Measurements from ENCODE around the gene TOX3. TPM values are rescaled to one million over a fixed set of nuclear protein-coding genes. Genes with fewer than 3 reads are reported as not detected.

The TOX3 gene
- total and polyA plus RNA-seq, 2 of the 13 experiments (the other 11 are each of a cell fraction or from before 2014, with no cell fraction given): 14.5 to 98.6 TPM

DNA sequence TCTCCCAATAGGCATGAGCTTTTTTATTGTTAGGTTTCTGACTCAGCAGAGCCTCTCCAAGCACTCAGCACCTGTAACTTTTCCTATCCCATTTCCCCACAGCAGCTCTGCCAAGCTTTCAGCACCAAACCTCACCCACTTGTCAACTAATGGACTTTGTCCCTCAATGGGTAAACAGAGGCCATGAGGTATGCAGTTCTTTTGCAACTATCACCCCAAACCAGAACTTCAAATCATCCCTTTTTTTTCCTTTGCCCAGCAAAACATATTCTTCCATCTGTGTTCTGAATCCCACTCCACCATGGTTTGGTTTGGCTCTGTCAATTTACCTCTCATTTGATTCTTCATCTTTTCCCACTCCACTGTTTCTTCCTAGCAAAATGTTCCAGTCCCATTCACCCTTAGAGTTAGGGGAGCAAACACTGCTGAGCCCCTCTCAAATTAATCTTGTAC is 58.1 kb downstream of the TOX3 start (continued):
- TF ChIP-seq, protein P1, sequence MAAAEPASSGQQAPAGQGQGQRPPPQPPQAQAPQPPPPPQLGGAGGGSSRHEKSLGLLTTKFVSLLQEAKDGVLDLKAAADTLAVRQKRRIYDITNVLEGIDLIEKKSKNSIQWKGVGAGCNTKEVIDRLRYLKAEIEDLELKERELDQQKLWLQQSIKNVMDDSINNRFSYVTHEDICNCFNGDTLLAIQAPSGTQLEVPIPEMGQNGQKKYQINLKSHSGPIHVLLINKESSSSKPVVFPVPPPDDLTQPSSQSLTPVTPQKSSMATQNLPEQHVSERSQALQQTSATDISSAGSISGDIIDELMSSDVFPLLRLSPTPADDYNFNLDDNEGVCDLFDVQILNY (CRISPR knock-in tag; conservative IDR thresholded peaks at IDR 0.05): no peak
- TF ChIP-seq ZZZ3 (CRISPR knock-in tag; IDR thresholded peaks at IDR 0.05; ENCODE audit: borderline replicate concordance): no peak
- TF ChIP-seq ZSCAN5A (CRISPR knock-in tag; IDR thresholded peaks at IDR 0.05; ENCODE audit: borderline replicate concordance): no peak
- TF ChIP-seq MIER3 (CRISPR knock-in tag; IDR thresholded peaks at IDR 0.05; ENCODE audit: borderline replicate concordance): peak; percentile 93
- TF ChIP-seq ZNF589 (CRISPR knock-in tag; conservative IDR thresholded peaks at IDR 0.05): no peak
- 0 out of 2 replicates have a peak, but pooled peaks have one; percentile 33 for TF ChIP-seq SIN3A (IDR thresholded peaks at IDR 0.05; ENCODE audit: borderline replicate concordance, low read depth, low read length)
- TF ChIP-seq ZNF335 (CRISPR knock-in tag; IDR thresholded peaks at IDR 0.05): peak; percentile 85
- TF ChIP-seq, protein P2, sequence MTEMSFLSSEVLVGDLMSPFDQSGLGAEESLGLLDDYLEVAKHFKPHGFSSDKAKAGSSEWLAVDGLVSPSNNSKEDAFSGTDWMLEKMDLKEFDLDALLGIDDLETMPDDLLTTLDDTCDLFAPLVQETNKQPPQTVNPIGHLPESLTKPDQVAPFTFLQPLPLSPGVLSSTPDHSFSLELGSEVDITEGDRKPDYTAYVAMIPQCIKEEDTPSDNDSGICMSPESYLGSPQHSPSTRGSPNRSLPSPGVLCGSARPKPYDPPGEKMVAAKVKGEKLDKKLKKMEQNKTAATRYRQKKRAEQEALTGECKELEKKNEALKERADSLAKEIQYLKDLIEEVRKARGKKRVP (CRISPR knock-in tag; IDR thresholded peaks at IDR 0.05): peak in 1 of 2 experiments; percentile 86; a peak in 2 of 4 replicates
- peak; percentile 84 for TF ChIP-seq ZNF629 (CRISPR knock-in tag; conservative IDR thresholded peaks at IDR 0.05)
- no peak for TF ChIP-seq SMARCE1 (IDR thresholded peaks at IDR 0.05; ENCODE audit: borderline replicate concordance)
- TF ChIP-seq NCOA2 (CRISPR knock-in tag; IDR thresholded peaks at IDR 0.05): peak; percentile 93
- no peak for TF ChIP-seq ZNF350 (CRISPR knock-in tag; IDR thresholded peaks at IDR 0.05; ENCODE audit: borderline replicate concordance, low read depth)
- TF ChIP-seq ZNF879 (CRISPR knock-in tag; IDR thresholded peaks at IDR 0.05): no peak
- TF ChIP-seq MLLT10 (CRISPR knock-in tag; IDR thresholded peaks at IDR 0.05): no peak
- no peak for TF ChIP-seq ZNF883 (CRISPR knock-in tag; IDR thresholded peaks at IDR 0.05; ENCODE audit: not compliant biosample characterization)
- no peak for TF ChIP-seq ZNF749 (CRISPR knock-in tag; IDR thresholded peaks at IDR 0.05; ENCODE audit: borderline replicate concordance)
- TF ChIP-seq, protein P3, sequence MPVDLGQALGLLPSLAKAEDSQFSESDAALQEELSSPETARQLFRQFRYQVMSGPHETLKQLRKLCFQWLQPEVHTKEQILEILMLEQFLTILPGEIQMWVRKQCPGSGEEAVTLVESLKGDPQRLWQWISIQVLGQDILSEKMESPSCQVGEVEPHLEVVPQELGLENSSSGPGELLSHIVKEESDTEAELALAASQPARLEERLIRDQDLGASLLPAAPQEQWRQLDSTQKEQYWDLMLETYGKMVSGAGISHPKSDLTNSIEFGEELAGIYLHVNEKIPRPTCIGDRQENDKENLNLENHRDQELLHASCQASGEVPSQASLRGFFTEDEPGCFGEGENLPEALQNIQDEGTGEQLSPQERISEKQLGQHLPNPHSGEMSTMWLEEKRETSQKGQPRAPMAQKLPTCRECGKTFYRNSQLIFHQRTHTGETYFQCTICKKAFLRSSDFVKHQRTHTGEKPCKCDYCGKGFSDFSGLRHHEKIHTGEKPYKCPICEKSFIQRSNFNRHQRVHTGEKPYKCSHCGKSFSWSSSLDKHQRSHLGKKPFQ (CRISPR knock-in tag; IDR thresholded peaks at IDR 0.05; ENCODE audit: insufficient replicate concordance): no peak
- peak; percentile 96 for TF ChIP-seq HOMEZ (CRISPR knock-in tag; IDR thresholded peaks at IDR 0.05; ENCODE audit: low read depth)
- TF ChIP-seq, protein P4, sequence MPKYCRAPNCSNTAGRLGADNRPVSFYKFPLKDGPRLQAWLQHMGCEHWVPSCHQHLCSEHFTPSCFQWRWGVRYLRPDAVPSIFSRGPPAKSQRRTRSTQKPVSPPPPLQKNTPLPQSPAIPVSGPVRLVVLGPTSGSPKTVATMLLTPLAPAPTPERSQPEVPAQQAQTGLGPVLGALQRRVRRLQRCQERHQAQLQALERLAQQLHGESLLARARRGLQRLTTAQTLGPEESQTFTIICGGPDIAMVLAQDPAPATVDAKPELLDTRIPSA (CRISPR knock-in tag; IDR thresholded peaks at IDR 0.05; ENCODE audit: borderline replicate concordance): no peak
- peak; percentile 89; the same call in 1 of the 2 replicates for TF ChIP-seq RCOR2 (CRISPR knock-in tag; IDR thresholded peaks at IDR 0.05)
- TF ChIP-seq XRCC5 (optimal IDR thresholded peaks at IDR 0.05; ENCODE audit: low read length): no peak
